ENCODE data around the gene PRKN.
"Not testable (repeated sequence)": the region's sequence is repeated elsewhere in the genome, so short reads cannot be mapped to it uniquely, and the experiment has no call there.

PRKN gene

DNA sequence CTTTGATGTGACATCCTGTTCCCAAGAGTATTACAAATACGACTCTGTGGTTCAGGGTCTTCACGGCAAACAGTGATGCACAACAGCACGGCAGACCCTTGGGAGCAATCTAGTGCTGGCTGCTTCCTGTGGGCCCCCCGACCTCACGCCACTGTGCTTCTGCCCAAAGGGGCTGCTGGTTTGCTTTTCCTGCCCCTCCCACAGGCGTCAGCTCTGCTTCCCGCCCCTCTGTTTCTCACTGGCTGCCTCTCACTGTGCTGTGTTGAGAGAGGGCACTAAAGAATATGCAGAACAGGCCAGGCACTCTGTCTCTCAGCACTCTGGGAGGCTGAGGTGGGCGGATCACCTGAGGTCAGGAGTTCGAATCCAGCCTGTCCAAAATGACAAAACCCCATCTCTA lies 899.2 kb downstream of the PRKN start:
- DNase-seq = no peak

DNA sequence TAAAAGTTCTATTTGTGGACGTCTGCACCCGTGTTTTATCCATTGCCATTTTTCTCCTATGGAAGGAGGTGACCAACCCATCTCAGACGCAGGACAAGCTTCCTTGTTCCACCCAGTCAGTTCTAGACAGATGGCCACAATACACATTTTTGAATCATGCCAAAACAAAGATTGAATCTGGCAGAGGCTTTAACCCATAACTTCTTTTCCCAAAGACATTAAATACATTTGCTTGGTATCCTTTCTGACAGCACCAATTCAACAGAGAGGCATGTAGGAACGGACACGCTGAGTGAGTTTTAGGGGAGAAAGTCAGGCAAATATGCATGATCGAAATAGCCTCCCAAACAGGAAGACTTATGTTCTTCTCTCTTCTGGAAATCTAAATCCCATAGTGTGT lies 901.1 kb downstream of the PRKN start:
- DNase-seq = no peak

DNA sequence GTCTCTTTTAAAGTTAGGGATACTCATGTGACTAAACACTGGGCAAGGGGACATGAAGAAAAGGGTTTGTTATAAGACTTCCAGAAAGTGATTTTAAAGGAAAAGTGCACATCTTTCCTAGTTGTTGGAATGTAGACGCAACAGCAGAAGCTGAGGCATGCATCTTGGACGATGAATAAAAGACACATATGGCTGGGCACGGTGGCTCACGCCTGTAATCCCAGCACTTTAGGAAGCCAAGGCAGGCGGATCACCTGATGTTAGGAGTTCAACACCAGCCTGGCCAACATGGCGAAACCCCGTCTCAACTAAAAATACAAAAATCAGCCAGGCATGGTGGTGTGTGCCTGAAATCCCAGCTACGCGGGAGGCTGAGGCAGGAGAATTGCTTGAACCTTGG lies 905.4 kb downstream of the PRKN start:
- not testable (repeated sequence) for DNase-seq

DNA sequence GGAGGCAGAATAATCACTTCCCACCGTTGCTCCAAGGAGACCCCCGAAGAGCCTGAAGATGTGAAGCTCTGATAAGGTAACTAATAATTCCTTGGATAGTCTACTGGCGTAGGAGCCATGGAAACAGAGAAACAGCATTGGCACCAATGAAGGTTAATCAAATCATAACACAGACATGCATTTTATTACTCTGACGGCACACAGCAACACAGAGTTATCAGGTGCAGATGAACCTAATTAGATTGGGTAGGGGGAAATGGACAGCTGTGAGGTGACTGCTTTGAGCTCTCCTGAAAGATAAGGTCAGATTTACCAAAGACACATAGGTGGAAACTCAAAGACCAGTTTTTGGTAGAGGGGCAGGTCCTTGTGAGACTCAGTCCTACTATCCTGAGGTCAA lies 909.7 kb downstream of the PRKN start:
- DNase-seq = no peak

DNA sequence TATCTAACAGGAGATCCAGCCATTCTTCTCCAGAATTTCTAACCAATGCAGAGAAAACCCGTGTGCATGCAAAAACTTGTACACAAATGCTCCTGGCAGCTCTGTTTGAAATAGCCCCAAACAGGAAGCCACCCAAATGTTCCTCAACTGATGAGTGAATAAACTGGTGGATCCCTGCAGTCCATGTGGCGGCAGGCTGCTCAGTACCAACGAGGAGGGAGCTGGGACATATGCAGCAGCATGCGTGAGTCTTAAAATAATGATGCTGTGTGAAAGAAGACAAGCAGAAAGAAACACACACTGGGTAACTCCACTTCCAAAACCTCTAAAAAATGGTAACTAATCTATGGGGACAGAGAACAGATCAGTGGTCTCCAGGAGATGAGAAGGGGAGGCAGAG lies 911.6 kb downstream of the PRKN start:
- no peak for DNase-seq

DNA sequence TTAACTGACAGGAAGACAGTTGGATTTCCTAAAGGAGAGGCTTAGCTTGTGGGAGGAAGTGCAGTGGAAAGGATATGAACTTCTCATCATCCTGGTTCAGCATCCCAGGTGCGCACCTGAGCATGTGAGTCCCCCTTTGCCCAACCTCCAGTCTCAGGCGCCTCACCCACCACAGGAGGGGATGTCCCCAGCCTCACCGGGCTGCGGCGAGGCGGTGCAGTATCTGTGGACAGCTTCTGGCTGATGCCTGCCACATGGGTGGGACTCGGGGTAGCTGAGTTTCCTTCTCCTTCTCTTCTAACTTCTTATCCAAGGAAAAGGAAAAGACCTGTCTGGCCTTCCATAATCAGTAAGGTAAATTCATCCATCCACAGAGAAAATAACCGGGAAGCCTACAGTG lies 914.4 kb downstream of the PRKN start:
- DNase-seq = no peak

DNA sequence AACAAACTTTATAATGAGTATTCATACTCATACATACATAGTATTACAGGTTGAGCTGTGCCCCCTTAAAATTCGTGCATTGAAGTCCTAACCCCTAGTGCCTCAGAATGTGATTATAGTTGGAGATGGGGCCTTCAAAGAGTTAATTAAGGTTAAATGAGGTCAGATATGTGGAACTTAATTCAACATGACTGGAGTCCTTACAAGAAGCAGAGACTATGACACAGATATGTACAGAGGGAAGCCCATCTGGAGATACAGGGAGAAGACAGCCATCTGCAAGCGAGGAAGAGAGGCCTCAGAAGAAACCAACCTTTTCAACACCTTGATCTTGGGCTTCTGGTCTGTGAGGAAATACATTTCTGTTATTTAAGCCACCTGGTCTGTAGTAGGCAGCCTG lies 917.6 kb downstream of the PRKN start:
- no peak for DNase-seq

DNA sequence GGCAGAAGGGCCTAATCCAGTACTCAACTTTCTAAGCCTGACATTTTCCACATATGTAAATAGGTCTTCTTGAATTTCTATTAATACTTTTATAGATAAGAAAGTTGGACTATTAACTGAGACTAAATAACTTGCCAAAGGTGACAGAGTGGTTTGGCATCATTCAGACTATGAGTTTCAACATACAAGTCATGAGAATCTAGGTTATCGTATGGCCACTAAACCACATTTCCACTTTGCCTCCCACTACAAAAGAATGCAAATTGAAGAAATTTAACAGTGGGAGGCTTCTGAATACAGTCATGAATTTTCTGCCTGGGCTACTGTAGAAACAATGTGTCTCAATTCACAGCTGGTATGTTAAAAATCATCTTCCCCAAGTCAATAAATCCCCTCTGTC lies 922.7 kb downstream of the PRKN start:
- no peak for DNase-seq

DNA sequence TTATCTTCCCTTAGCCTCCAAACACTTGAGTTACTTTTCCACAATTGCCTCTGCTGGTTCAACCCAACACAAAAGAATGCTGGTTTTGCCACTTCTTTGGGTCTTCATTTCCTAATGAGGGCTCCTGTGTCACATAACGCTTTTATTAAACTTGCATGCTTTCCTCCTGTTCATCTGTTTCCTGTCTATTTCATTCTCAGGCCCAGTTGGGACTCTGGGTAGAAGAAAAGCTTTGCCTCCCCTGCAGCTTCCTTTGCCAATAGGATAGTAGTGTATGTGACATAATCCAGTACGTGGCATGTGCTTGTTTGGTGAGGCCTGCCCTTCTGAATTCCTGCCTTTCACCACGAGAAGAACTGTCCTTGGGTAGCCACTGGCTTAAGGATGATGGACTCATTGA lies 924.4 kb downstream of the PRKN start:
- no peak for DNase-seq

DNA sequence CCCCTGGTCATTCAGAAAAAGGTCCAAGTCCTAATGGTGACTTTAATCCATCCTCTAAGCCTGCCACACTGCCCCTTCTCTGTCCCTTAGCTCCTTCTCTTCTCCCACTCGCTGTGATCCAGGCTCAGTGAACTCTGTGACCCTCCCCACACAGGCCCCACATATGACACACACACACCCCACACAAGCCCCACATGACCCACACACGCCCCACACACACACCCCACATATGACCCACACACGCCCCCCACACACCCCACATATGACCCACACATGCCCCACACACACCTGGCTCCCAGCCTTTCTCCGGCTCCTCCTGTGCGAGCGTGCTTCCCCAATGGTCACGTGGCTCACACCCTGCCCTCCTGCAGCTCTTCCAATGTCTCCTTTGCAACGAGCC lies 925.3 kb downstream of the PRKN start:
- no peak for DNase-seq

DNA sequence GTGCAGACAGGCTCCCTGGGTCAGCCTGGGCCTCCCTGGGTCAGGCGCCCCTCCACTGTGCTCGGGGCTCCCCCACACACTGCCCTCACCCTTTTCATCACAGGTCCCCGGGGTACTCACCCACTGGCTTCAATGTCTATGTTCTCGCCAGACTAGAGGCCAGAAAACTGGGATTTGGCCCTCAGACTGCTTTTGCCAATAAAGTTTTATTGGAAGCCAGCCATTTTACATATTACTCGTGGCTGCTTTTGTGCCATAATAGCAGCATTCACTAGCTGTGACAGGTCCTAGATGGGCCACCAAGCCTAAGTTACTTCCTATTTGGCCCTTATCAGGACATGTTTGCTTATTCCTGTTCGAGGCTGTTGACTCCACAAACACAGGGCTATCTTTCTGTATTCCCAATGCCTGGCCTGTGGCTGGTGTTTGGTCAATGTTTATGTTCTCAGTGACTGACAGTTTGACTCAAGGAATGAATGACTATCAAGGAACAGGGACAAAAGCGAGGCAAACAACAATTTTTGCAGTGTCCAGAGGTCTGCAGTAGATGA lies 928.6 kb downstream of the PRKN start:
- DNase-seq = no peak

DNA sequence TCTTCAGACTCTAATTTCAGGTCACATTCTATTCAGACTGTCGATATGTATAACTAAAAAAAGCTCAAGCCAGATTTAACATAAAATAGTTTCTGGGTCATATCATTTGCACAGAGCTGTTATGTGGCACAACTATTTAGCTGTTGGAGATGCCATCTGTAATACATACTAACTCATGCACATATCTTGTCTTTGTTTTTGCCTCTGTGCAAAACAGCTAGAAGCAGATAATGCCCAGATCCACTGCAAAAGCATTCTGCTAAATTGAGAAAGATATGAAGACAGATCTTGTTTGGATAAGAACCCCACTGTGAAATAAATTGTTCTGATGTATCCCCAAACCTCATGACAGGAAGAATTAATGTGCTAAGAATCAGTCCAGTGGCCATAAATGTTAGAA lies 930.9 kb downstream of the PRKN start:
- no peak for DNase-seq

DNA sequence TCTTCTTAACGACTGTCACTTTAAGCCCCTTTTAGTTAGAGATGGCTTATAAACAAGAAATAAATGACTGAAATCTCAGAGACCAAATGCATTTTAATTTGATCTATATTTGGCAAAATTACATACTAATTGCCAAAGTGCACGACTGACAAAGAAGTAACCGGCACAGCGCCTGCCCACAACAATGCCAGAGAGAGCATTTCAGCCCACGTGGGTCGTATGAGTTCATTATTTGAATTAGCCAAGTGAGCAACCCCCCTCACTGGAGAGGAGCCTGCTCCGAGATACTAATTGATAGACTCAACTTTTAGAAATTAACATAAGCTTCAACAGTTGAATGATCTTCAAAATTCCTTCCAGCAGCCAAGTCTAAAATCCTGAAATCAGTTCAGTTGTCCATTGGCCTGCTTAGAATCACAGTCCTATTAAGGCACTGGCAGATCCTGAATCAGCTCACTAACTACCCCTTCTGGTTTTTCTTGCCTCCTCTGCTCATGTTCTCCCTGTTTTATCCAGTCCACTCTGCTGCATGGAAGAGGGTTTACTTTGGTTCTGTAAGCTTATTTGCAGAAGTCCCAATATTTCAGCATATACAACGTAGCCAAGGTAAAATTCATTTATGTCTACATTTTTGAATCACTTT lies 934.6 kb downstream of the PRKN start:
- DNase-seq = no peak

DNA sequence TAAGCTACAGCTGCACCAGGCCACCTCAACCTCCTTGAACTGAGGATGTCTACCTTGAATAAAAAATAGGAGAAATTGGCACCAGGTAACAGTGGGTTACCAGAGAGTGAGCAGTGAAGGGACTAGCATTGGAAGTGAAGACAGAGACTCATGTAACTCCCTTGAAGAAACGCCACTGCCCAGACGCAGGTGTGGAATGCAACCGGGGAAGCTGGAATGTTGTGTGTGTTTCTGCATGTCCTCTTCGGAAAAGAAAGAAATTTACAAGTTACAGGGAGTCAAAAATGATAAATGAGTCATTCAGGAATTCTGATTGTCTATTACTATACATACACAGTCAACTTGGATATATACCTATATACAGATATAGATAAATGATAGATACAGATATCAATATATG lies 939.0 kb downstream of the PRKN start:
- no peak for DNase-seq

DNA sequence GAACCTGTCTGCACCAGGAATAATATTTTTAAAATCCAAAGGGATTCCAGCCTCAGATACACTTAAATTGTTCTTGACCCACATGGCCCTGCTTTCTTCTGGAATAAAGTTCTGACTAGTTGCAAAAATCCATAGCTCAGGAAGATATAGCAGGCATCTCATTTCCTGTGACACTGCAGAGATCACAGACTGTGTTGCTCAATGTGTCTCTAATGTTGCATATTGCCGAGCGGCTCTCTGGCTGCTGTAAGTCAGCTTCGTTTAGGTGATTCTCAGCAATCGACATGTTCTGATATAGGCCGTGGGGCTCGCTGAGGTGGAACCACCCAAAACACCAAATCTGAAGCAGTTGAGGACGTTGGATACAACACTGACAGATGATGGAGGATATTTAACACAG lies 955.4 kb downstream of the PRKN start:
- no peak for DNase-seq

DNA sequence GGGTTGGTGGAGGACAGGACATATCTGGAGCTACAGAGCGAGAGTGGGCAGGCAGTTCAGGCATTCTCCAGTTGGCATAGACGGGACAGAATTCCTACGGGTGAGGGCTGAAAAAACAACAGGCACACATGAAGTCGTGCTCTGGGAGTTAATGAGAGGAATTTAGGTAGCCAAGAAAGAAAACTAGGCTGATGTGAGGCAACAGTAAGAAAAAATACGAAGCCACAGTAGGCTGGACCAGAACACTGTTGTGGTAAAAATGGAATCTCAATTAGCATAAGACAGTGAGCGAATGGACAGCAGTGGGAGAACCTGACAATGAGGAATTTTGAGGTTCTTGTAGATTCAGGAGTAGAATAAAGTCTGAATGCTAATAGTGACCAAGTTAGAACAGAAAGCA lies 965.6 kb downstream of the PRKN start:
- DNase-seq = no peak

DNA sequence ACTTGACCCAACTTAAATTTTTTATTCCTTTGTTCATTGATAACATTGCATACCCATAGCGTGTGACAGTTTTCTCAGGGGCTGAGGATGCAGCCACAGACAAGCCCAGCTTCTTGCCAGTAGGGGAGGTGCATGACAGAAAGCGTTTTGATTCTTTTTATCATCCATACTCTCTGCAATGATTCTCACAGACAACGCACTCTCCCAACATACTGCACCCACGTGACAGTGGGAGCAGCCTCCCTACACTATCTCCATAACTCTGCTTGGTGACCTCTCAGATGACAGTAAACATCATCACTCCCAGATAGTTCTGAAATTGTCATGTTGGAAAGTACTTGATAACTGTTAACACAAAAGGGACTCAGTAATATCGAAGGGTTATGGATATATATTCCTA lies 972.5 kb downstream of the PRKN start:
- DNase-seq = no peak

DNA sequence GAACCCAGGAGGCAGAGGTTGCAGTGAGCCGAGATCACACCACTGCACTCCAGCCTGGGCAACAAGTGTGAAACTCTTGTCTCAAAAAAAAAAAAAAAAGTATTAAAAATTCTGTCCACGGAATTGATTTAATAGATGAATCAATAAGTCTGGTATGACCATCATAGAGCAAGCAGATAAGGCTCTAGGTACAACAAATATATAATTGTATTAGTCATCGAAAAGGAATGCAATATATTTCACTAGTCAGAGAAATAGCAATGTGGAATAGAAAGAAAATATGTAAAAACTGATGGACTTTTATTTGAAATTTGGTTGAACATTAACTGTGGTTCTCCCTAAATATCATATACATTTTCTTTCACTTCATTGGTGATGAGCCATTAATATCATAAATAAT lies 976.9 kb downstream of the PRKN start:
- DNase-seq = no peak

DNA sequence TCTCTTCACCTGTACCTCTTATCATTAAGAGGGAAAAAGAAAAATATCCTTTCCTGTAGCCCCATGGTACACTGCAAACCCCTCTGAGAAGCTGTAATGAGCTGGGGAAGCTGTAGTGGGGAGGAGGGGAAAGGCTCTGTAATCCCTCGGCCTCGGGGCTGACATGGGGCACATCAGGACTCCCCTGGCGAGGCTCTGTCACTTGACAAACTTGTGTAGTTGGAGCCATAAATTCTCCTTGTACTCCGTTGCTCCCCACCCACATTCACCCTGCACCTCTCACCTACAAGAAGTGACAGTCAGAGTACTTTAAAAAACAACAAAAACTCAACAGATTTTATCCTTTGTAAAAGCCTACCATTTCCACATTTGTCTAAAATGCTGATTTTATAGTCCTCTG lies 978.0 kb downstream of the PRKN start:
- no peak for DNase-seq

DNA sequence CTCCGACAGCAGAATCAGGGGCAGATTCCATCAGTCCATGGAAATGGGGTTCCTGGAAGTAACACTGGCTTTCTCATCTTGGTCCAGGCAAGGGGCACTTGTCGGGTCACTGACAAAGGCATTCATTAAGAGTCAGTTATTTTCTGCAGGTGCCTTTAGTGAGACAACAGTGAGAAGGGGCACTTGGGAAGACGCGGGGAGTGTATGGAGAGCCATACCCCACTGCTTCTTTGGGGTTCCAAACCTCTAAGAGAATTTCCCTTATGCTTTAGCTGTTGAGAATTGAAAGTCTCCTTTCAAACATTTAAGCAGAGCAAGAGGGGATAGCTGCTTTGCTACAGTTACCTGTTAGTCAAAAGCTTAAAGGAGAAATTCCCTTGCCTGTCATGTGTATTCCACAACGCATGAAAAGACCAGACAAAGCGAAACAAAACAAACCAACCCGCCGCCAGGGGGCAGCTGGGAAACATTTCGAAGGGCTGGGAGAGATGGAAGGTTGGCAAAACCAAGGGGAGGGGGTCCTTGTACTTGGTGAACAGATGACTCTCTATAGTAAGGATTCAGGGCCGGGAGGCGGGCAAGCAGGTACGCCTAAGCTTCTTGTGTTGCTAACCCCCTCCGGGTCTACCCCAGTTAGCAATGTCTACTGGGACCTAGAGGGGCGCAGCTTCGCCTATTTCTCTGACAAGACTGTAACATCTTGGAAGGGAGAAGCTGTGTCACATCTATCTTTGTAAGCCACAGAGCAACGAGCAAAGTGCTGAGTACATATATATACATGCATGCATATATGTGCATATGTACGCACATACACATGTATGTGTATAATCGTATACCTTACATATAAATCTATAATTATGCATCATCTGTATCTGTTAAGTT lies 978.8 kb downstream of the PRKN start:
- no peak for DNase-seq

DNA sequence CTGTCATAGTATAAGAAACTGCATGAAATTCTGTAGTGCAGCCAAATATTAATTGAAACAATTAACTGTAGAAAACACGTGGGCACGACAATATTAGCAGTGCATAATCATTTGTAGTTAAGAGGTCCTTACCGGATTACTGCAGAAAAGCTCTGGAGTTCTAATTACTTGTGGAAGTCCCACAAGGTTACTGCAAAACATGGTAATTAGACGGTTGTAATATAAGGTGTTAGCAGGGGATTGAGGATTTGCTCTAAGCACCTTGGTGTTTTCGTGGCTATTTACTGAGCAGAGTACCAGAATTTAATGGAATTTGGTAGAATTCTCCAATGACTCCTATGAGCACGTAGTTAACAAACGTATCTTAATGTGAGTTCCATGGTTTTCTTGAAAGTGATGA lies 980.1 kb downstream of the PRKN start:
- DNase-seq = no peak

DNA sequence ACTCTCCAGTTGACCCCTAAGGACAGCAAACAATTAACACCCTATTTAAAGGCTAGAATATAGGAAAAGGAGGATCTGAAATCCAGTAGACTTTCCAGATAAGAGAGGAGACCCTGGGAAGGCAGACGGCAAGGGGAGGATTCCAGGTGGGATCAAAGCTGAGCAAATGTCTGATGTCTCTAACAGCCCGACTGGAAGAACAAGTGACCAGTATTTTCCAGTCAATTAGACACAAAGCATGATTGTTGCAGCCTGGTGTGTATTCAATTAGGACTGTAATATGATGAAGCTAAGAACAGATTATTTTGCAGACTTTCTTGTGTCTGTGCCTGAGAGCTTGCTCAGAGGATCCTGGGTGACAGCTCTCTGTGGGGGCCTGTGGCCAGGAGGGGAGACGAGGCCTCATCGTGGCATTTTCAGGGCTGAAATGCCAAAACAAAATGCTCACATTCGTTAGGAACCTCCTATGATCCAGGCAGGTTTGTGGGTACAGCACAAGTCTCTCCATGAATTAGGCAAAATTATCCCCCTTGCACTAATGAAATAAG lies 981.9 kb downstream of the PRKN start:
- DNase-seq = no peak

DNA sequence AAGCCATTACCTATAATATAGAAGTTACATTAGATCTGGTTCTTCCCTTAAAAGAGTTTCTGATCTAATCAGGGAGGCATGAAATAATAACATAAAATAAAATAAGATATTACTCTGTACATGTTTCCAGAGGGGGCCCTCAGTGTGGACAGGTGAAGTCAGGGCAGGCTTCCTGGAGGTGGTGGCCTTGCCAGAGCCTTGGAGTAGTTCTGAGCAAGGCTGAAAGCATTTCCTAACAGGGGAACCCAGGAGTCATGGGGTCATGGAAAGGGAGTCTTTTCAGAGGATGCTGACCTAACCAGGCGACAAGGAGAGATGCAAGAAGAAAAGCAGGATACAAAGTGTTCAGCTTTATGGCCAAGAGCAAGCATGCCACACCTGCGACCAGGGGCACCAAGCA lies 982.4 kb downstream of the PRKN start:
- DNase-seq = no peak

Data from 8988T (cell line).